Stimulated activated CD8-positive, alpha-beta memory T cell treated with anti-CD3 and anti-CD28 coated beads, Interleukin-15, amount 100 ng/mL, for 1 hour (primary cell): ENCODE data around the gene PALLD.
"Not testable (repeated sequence)": the region's sequence is repeated elsewhere in the genome, so short reads cannot be mapped to it uniquely, and the experiment has no call there.

Experiments
- DNase-seq: peaks from one replicate; pipeline ENCODE4 v3.0.0-alpha.2; 2020; ENCODE audit warnings: low read depth

Gene PALLD

GRCh38 chr4:168908093-168908492 lies 411.2 kb downstream of the PALLD start:
- DNase-seq: no peak

- DNase-seq: no peak
These were observed 412.0 kb downstream of the PALLD start for GRCh38 chr4:168908851-168909273.

DNA sequence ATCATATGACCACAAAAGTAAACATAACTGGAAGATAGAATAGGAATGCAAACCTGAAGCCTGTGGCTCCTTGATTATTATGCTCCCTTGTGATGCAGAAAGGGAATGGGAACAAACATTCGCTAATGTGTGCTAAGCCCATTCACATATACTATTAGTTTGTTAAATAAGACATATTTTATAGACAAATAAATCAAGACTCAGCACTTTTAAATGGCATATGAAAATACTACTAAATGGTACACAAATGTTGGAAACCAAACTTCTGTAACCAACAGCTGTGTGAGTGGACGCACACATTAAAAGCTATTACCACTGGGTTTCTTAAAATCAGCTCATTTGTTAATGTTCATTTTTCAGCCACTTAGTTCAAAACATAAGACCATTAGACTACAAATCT lies 417.2 kb downstream of the PALLD start:
- no peak for DNase-seq

- no peak for DNase-seq
These were observed 420.4 kb downstream of the PALLD start for GRCh38 chr4:168917138-168917779.

- DNase-seq: no peak
These were observed 423.0 kb downstream of the PALLD start for GRCh38 chr4:168919706-168920324.

- no peak for DNase-seq
These were observed 423.7 kb downstream of the PALLD start for GRCh38 chr4:168920441-168921065.

DNA sequence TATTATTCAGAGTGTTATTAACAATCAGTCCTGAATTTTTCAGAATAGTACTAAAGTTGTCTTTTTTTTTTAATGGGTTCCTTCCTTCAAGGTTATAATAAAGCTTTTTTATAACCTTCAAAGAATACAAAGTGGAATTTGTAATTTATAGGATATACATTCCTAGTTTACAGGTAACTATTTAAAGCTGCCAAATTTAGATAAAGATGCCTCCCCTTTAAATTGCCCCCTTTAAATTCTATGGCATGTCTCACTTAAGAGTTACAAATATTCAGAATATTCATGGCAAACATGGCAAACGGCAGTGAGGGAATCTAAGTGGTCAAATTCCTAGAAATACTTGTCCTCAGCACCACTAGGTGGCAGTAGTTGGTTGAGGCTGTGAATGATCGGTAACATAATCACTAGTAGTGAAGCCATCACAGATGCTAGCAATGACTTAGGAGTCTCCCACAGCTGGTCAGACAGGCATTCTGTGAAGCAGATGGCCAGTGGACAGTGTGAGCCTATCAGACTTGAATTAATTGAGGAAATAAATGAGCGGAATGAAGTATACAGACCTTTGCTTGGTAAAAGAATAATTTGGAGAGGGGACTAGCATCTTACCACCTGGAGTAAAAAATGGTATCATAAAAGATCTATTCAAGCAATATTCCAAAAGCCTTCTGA lies 426.8 kb downstream of the PALLD start:
- DNase-seq: peak; percentile 15

- no peak for DNase-seq
These were observed 427.8 kb downstream of the PALLD start for GRCh38 chr4:168924667-168925066.

DNA sequence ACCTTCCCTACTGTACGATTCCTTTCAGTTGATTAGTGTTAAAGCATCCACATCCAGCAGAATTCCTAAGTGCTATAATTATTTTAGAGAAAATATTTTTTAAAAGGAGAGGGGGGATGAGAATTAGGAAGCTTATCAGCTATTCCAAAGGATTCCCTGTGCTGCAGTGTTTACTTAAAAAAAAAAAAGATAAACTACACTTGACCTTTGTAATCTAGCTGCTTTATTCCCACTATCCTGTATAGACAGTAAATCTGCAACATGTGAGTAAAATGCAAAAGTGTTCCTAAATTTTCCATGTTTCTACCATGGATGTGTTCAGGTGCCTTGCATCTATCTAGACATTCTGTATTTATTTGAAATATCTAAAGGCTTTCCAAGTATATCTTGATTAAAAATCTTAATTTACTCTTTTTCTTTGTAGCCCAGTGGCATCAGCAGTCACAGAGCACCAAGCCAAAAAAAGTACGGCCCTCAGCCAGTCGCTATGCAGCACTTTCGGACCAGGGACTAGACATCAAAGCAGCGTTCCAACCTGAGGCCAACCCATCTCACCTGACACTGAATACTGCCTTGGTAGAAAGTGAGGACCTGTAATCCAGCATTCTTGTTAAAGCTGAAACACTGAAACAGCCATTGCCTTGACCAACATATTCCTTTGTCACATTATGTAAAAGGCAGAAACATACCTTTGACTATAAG lies 429.1 kb downstream of the PALLD start:
- no peak for DNase-seq

DNA sequence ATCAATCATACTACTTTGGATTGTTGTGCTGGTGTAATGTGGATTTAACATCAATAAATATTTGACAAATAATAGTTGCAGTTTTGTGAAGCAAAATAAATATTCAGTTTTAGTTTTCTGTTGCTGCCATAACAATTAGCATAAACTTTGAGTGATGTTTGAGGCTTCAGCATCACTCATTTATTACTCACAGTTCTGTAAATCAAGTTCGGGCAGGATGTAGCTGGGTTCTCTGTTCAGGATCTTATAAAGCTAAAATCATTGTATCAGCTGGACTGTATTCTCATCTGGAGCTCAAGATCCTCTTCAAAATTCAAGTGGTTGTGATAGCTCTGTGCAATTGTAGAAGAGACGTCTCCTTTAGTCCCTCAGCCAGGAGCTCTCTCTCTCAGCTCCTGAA lies 431.5 kb downstream of the PALLD start:
- no peak for DNase-seq

GRCh38 chr4:168928875-168929274 lies 432.0 kb downstream of the PALLD start:
- DNase-seq: no peak

DNA sequence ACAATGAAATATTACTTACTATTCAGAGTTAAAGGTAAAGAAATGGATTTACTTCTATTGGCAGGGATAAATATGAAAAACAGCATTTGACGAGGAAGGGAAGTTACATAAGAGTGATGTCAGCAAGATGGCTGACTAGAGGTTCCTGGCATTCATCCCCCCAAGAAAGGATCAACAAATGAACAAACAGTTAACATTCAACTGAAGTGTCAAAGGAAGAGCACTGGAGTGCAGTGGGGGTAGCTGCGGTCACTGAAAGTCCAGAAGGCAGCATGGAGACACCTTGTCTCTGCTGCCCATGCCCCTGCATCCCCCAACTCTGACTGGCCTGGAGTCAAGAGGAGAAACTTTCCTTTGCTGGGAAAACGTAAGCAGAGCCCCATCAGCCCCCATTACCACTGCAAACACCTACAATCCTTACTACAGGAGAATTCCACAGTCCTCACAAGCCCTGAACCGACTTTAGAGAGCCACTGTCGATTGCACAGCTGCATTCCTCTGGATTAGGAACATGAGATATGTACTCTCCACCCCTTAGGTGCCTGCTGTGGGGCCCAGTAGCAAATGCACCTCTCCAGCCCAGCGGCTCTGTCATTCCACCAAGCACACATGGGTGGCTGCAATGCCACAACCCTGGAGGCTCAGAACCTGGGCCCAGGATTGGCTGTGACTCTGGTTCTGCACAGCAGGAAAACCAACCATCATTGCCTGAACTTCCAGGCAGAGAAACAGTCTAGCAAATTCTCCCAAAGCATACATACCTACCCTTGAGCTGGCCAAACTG lies 433.8 kb downstream of the PALLD start:
- no peak for DNase-seq

DNA sequence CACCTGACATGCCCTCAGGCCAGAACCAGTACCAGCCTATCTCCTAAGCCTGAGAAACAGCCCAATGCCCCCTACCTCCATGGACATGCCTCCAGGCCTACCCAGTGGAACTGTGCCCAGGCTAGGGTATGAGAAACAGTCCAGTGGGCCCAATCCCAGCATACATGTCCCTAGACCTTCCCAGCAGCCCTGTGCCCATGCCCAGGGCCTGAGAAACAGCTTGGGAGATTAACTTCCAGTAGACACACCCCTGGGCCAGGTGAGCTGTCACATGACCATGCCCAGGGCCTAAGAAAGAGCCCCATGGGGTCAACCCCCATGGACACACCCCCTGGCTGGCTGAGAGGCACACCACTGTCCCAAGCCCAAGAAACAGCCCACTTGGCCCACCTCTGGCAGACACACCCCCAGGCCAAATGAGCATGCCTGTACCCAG lies 434.4 kb downstream of the PALLD start:
- DNase-seq: no peak

DNA sequence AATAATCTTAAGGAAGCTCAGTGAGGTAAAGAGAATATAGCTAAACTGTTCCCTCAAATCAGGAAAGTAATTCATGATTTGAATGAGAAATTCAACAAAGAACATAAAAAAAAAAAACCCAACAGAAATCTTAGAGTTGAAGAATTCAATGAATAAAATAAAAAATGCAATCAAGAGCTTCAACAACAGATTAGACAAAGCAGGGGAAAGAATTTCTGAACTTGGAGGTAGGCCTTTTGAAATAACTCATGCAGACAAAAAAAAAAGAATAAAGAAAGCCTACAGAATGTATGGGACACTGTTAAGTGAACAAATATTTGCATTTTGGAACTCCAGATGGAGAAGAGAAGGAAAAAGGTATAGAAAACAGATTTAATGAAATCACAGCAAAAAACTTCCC lies 435.3 kb downstream of the PALLD start:
- no peak for DNase-seq

DNA sequence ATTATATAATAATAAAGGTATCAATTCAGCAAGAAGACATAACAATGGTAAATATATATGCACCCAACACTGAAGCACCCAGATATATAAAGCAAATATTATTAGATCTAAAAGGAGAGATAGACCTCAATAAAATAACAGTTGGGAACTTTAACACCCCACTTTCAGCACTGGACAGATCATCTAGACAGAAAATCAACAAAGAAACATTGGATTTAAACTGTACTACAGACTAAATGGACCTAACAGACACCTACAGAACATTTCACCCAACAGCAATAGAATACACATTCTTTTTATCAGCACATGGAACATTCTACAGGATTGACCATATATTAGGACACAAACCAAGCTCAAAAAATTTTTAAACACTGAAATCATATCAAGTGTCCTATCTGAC lies 436.6 kb downstream of the PALLD start:
- DNase-seq: no peak

DNA sequence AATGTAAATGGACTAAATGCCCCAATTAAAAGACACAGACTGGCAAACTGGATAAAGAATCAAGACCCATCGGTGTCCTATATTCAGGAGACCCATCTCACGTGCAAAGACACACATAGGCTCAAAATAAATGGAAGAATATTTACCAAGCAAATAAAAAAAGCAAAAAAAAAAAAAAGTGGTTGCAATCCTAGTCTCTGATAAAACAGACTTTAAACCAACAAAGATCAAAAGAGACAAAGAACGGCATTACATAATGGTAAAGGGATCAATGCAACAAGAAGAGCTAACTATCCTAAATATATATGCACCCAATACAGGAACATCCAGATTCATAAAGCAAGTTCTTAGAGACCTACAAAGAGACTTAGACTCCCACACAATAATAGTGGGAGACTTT lies 440.6 kb downstream of the PALLD start:
- DNase-seq: not testable (repeated sequence)

DNA sequence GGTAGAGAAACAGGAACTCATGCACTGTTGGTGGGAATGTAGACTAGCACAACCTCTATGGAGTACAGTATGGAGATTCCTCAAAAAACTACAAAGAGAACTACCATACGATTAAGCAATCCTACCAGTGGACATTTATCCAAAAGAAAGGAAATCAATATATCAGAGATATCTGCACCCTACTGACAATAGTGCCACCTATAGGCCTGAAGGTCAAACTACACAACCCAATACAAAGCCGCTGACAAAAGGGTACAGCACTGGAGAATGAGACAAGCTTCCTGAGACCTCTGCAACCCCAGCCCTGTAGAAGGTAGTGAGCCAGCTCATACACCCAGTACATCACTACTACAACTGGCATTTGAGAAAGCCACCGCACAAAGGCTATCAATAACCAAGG lies 446.1 kb downstream of the PALLD start:
- no peak for DNase-seq

DNA sequence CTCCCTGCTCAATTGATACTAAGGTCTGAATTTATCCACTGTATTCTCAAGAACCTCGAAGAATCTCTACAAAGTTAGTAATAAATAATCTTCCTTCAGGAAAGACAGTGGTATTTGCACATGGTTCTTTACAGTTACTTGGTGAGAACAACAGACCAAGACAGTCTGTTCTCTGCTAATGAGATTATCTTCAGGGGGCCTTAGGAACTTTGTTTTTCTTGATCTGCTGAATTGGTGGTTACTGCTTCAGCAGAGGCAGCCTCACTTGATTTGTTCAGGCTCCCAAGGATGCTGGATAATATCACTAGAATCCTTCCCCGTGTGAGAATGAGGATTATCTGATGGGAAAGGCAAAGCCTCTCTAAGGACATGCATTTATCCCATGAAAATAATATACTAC lies 448.4 kb downstream of the PALLD start:
- DNase-seq: no peak

- not testable (repeated sequence) for DNase-seq
These were observed 456.0 kb downstream of the PALLD start for GRCh38 chr4:168952821-168953246.

DNA sequence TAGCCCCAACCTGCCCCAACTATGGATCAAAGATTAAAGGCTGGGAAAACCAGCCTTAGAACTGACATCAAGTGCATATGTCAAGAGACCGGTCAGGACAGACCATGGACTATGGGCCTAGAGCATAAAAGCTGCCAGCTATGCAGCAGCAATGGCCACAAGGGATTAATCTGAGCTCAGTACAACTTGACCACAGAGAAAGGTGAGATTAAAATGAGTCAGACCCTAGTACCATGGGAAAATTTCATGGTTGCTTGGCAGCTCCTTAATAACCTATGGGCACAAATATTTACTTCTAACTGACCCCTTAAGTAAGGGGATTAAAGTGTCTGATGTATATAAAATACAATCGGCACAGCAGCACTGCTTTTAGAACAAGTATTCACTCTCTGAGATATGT lies 458.8 kb downstream of the PALLD start:
- DNase-seq: no peak

DNA sequence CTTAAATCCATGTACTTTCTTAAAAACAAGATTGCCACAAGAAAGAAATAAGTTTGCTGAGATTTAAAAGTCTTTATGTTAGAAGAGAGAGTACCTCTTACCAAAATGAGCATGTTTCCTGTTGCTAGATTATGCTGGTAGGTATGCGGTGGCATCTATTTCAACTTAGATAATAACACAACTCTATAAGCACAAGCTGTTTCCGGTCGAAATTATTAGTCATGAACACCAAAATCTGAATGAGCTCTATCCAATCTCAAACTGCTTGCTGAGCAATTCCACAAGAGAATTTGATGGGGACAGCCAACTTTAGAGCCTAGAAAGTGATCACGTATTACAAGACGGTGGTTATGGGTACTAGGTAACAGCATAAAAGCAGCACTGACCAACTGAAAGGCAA lies 463.9 kb downstream of the PALLD start:
- no peak for DNase-seq

- no peak for DNase-seq
These were observed 475.7 kb downstream of the PALLD start for GRCh38 chr4:168972596-168972995.
